ENCODE results near the gene CCM2. TPM values are rescaled to one million over a fixed set of nuclear protein-coding genes. Genes with fewer than 3 reads are reported as not detected.

Gene CCM2
- 100 to 1,000 TPM; 134 TPM for total RNA-seq

GRCh38 chr7:45000093-45001032 lies at the start of gene CCM2:
CCM2 (plus strand) TSS chr7:45000201; CDS start chr7:45000334, 133 bp downstream.
- CTCF ChIA-PET, result interaction anchor here (1.0 to 4.3 kb wide), 10 partner anchors 9 to 32 kb away, joined by 4 to 16 read pairs (median 6); partner anchors contain the start of gene MYO1G
- Mint-ChIP-seq H3K9me3 (peaks cover 2% of the 10 kb centered on the region), H3K27ac (peak within 1 kb of the TSS; percentile 93), H3K4me3 (peak within 1 kb of the TSS; percentile 86), H3K36me3 (ENCODE audit: low read depth) (peaks cover 16% of the 10 kb centered on the region), H3K4me1 (peaks cover 61% of the 10 kb centered on the region), H3K27me3 (no peaks in the 10 kb centered on the region)
- POLR2A ChIA-PET, result interaction anchor here (1.2 to 1.7 kb wide), 2 partner anchors 26 to 28 kb away, joined by 4 to 9 read pairs; no protein-coding TSS in a partner anchor
- peak; percentile 18 for DNase-seq

DNA sequence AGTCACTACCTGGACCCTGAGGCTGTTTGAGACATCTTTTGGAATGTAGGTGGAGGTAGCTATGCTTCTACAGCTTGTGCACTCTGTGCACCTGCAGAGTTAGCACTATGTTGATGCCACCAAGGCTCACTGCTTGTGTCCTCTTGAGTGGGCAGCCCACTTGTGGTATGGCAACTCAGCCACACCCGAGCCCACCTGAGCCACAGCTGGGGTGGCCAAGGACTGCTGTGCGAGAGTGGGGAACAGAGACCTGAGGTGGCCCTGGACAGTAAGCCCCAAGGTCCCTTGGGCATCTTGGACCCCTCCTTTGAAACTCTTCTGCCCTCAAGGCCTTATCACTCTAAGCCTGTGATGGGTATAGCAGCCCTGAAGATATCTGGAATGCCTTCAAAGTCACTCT lies 46.8 kb upstream of the CCM2 start:
- ChIA-PET POLR2A (no interaction called here), CTCF (interaction anchor here (1.2 to 1.7 kb wide), 2 partner anchors 12 to 49 kb away, joined by 4 to 5 read pairs; no protein-coding TSS in a partner anchor)
- no peak overlapping the region for H3K27ac Mint-ChIP-seq
- H3K9me3 Mint-ChIP-seq, result no peaks in the 10 kb centered on the region
- no peak for DNase-seq
- H3K27me3 Mint-ChIP-seq, result peaks cover 33% of the 10 kb centered on the region
- no peak overlapping the region for H3K4me3 Mint-ChIP-seq
- no peaks in the 10 kb centered on the region for H3K36me3 Mint-ChIP-seq (ENCODE audit: low read depth)
- no peaks in the 10 kb centered on the region for H3K4me1 Mint-ChIP-seq

- CTCF ChIA-PET, result interaction anchor here (1.1 to 1.6 kb wide), 6 partner anchors 17 to 182 kb away, joined by 3 to 5 read pairs (median 4); partner anchors contain the start of gene MYO1G
- Mint-ChIP-seq H3K36me3 (ENCODE audit: low read depth) (peaks cover 9% of the 10 kb centered on the region), H3K27me3 (peaks cover 24% of the 10 kb centered on the region), H3K4me3 (no peak overlapping the region), H3K4me1 (peaks cover 19% of the 10 kb centered on the region), H3K27ac (no peak overlapping the region), H3K9me3 (no peaks in the 10 kb centered on the region)
- POLR2A ChIA-PET, result interaction anchor here (0.7 to 1.1 kb wide), 2 partner anchors 11 to 180 kb away, joined by 3 to 4 read pairs; no protein-coding TSS in a partner anchor
- no peak for DNase-seq
These were observed 44.3 kb upstream of the CCM2 start for GRCh38 chr7:44955733-44956132.

- Mint-ChIP-seq H3K27me3 (peaks cover 20% of the 10 kb centered on the region), H3K4me3 (no peak overlapping the region), H3K4me1 (peaks cover 19% of the 10 kb centered on the region), H3K9me3 (no peaks in the 10 kb centered on the region), H3K27ac (peak overlapping the region; percentile 20), H3K36me3 (ENCODE audit: low read depth) (peaks cover 9% of the 10 kb centered on the region)
- no peak for DNase-seq
- POLR2A ChIA-PET, result interaction anchor here (0.7 to 1.1 kb wide), 2 partner anchors 10 to 180 kb away, joined by 3 to 4 read pairs; no protein-coding TSS in a partner anchor
- CTCF ChIA-PET, result interaction anchor here (0.5 to 1.6 kb wide), 6 partner anchors 16 to 182 kb away, joined by 3 to 5 read pairs (median 4); partner anchors contain the start of gene MYO1G
These were observed 43.7 kb upstream of the CCM2 start for GRCh38 chr7:44956157-44956766.

DNA sequence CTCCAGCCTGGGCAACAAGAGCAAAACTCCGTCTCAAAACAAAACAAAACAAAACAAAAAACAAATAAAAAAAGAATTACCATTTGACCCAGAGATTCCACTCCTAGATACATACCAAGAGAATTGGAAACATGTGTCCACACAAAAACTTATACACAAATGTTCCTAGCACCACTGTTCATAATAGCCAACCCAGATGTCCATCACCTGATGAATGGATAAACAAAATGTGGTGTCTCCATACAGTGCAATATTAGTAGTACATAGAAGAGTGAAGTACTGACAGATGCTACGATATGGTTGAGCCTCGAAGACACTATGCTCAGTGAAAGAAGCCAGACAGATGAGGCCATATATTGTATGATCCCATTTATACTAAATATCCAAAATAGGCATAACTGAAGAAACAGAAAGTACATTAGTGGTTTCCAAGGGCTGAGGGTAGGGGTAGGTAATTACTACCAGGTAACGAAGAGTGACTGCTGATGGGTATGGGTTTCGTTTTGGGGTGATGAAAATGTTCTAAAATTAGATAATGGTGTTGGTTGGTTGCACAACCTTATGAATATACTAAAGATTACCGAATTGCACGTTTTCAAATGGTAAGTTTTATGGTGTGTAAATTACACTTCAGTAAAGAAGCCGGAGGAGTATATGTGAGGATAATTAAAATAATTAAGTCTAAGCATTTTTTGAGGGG lies 41.2 kb upstream of the CCM2 start:
- CTCF ChIA-PET, result no interaction called here
- DNase-seq, result no peak
- Mint-ChIP-seq H3K27me3 (peaks cover 9% of the 10 kb centered on the region), H3K4me3 (no peak overlapping the region), H3K36me3 (ENCODE audit: low read depth) (peaks cover 14% of the 10 kb centered on the region), H3K27ac (no peak overlapping the region), H3K9me3 (no peaks in the 10 kb centered on the region), H3K4me1 (peaks cover 19% of the 10 kb centered on the region)
- POLR2A ChIA-PET, result no interaction called here

GRCh38 chr7:44959433-44959951 lies 40.5 kb upstream of the CCM2 start:
- POLR2A ChIA-PET, result no interaction called here
- Mint-ChIP-seq H3K27ac (peak overlapping the region; percentile 75), H3K4me1 (peaks cover 19% of the 10 kb centered on the region), H3K9me3 (no peaks in the 10 kb centered on the region), H3K27me3 (peaks cover 6% of the 10 kb centered on the region), H3K4me3 (no peak overlapping the region), H3K36me3 (ENCODE audit: low read depth) (peaks cover 14% of the 10 kb centered on the region)
- peak; percentile 45 for DNase-seq
- CTCF ChIA-PET, result interaction anchor here (0.6 to 1.4 kb wide), 2 partner anchors 13 to 154 kb away, joined by 3 read pairs; no protein-coding TSS in a partner anchor

- POLR2A ChIA-PET, result no interaction called here
- Mint-ChIP-seq H3K27me3 (peaks cover 1% of the 10 kb centered on the region), H3K27ac (peak overlapping the region; percentile 75), H3K4me1 (peaks cover 19% of the 10 kb centered on the region), H3K9me3 (no peaks in the 10 kb centered on the region), H3K36me3 (ENCODE audit: low read depth) (peaks cover 15% of the 10 kb centered on the region), H3K4me3 (no peak overlapping the region)
- CTCF ChIA-PET, result interaction anchor here (0.6 to 1.4 kb wide), 3 partner anchors 13 to 155 kb away, joined by 3 read pairs; no protein-coding TSS in a partner anchor
- DNase-seq, result no peak
These were observed 39.9 kb upstream of the CCM2 start for GRCh38 chr7:44960011-44960580.

DNA sequence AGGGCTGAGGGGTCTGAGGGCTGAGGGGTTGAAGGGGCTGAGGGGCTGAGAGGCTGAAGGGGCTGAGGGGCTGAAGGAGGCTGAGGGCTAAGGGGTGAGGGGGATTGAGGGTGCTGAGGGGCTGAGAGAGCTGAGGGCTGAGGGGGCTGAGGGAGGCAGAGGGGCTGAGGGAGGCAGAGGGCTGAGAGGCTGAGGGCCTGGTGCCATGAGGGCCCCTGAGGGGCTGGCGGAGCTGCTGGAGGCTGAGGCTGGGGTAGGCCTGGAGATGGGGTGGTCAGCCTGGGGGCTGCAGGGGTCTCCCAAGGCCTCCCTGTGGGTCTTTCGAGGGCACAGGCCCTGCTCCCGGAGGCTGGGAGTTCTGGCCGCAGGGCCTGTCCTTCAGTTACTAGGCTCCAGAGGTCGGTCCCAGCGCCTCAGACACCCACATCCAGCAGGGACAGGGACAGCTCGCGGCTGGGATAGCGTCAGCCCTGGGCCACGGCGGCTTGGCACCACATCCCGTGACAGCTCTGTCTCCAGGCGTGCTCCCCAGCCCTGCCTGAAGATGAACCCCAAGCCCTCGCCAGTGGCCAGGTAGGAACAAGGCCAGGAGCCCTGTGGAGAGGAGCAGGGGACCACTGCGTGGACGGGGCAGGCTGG lies 38.0 kb upstream of the CCM2 start:
- peak; percentile 24 for DNase-seq
- CTCF ChIA-PET, result interaction anchor here (0.6 to 4.1 kb wide), 2 partner anchors 12 to 114 kb away, joined by 3 to 26 read pairs; no protein-coding TSS in a partner anchor
- H3K27me3 Mint-ChIP-seq, result no peaks in the 10 kb centered on the region
- POLR2A ChIA-PET, result interaction anchor here (0.6 kb wide), 1 partner anchor 13 kb away, joined by 4 read pairs; no protein-coding TSS in a partner anchor
- H3K4me1 Mint-ChIP-seq, result peaks cover 19% of the 10 kb centered on the region
- H3K4me3 Mint-ChIP-seq, result no peak overlapping the region
- no peak overlapping the region for H3K27ac Mint-ChIP-seq
- no peaks in the 10 kb centered on the region for H3K9me3 Mint-ChIP-seq
- H3K36me3 Mint-ChIP-seq (ENCODE audit: low read depth), result peaks cover 26% of the 10 kb centered on the region

GRCh38 chr7:44962483-44963251 lies 37.3 kb upstream of the CCM2 start:
- ChIA-PET POLR2A (interaction anchor here (0.6 kb wide), 1 partner anchor 132 kb away, joined by 3 read pairs; no protein-coding TSS in a partner anchor), CTCF (interaction anchor here (2.0 to 4.1 kb wide), 2 partner anchors 11 to 115 kb away, joined by 6 to 26 read pairs; partner anchors contain the start of gene H2AZ2)
- Mint-ChIP-seq H3K4me1 (peaks cover 19% of the 10 kb centered on the region), H3K9me3 (no peaks in the 10 kb centered on the region), H3K4me3 (no peak overlapping the region), H3K27ac (no peak overlapping the region), H3K36me3 (ENCODE audit: low read depth) (peaks cover 30% of the 10 kb centered on the region), H3K27me3 (no peaks in the 10 kb centered on the region)
- peak; percentile 5 for DNase-seq

GRCh38 chr7:44963364-44964290 lies 36.4 kb upstream of the CCM2 start:
- peak; percentile 6 for DNase-seq
- CTCF ChIA-PET, result interaction anchor here (0.8 to 4.1 kb wide), 6 partner anchors 10 to 171 kb away, joined by 3 to 26 read pairs (median 4); partner anchors contain the start of gene H2AZ2
- Mint-ChIP-seq H3K36me3 (ENCODE audit: low read depth) (peaks cover 40% of the 10 kb centered on the region), H3K4me1 (peaks cover 25% of the 10 kb centered on the region), H3K4me3 (no peak overlapping the region), H3K9me3 (no peaks in the 10 kb centered on the region), H3K27ac (no peak overlapping the region), H3K27me3 (no peaks in the 10 kb centered on the region)
- POLR2A ChIA-PET, result interaction anchor here (0.6 kb wide), 1 partner anchor 133 kb away, joined by 3 read pairs; no protein-coding TSS in a partner anchor
